NCI-H1092 (cell line): Measurements from ENCODE around the gene NR1H2.
A peak's percentile ranks its signal among the peaks of the same experiment; 100 is the strongest.
"Not testable (repeated sequence)": the region's sequence is repeated elsewhere in the genome, so short reads cannot be mapped to it uniquely, and the experiment has no call there.

ENCODE experiments used
- DNase-seq: peaks from one replicate; lab custom pipeline; 2025; lab: John Stamatoyannopoulos, UW

Gene NR1H2

DNA sequence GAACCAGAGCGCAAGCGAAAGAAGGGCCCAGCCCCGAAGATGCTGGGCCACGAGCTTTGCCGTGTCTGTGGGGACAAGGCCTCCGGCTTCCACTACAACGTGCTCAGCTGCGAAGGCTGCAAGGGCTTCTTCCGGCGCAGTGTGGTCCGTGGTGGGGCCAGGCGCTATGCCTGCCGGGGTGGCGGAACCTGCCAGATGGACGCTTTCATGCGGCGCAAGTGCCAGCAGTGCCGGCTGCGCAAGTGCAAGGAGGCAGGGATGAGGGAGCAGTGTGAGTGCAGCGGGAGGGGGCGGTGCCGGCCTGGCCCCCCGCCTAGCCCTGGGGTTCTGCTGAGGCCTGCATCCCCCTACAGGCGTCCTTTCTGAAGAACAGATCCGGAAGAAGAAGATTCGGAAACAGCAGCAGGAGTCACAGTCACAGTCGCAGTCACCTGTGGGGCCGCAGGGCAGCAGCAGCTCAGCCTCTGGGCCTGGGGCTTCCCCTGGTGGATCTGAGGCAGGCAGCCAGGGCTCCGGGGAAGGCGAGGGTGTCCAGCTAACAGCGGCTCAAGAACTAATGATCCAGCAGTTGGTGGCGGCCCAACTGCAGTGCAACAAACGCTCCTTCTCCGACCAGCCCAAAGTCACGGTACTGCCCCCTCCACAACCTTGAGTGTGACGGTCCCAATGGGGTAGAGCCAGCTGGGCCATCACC lies 2.1 kb downstream of the NR1H2 start:
- DNase-seq, result no peak

DNA sequence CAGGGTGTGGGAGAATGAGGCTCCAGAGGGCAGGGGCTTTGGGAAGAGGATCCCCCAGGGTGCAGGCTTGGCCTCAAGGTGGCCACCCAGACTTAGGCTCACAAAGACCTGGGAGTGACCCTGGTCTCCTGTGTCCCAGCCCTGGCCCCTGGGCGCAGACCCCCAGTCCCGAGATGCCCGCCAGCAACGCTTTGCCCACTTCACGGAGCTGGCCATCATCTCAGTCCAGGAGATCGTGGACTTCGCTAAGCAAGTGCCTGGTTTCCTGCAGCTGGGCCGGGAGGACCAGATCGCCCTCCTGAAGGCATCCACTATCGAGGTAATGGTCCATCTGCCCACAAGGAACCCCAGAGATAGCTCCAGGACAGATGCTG lies 2.6 kb downstream of the NR1H2 start:
- no peak for DNase-seq

DNA sequence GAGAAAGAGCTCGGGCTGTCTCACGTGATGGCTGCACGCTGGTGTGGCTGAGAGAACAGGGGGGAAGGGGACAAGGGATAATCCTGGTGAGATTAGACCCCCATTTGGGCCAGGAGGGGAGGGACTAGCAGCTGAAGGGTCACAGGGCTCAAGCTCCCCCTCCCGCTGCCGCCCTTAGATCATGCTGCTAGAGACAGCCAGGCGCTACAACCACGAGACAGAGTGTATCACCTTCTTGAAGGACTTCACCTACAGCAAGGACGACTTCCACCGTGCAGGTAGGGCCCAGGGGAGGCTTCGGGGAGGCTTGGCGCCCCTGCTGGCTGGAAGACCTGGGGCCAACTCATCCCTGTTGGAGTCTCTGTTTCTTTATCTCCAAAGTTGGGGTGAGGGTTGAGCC lies 3.3 kb downstream of the NR1H2 start:
- DNase-seq, result no peak

DNA sequence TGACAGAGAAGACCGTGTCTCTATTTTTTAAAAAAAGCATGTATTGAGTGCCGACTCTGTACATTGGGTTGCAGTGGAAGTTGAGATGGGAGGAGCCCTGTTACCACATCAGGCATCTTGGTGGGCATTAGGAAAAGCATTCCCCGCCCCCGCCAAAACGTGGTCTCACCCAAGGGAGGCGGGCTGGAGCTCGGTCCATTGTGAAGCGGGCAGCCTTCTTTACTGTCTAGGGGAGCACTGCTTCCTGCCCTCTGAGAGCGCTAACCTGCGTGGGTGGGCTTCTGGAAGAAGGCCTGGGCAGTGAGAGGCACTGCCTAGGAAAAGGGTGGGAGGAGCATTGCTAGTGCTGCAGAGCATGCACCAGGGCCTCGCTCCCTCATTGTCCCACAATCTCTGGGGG lies 3.9 kb downstream of the NR1H2 start:
- no peak for DNase-seq

DNA sequence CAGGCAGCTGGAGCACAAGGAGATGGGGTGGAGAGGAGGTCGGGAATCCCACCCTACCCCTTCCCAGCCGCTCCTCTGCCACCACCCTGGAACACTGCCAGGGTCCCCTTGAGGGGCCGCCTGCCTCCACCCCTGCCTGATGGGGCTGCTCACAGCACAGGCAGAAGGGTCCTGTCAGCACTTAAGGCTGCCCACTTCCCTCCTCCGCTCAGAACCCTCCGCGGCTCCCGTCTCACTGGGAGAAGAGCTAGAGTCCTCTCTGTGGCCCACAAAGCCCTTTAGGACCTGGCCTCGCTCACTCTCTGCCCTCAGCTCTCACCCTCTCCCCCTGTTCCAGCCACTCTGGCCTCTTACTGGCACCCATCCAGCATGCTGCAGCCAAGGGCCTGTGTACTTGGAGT lies 4.5 kb downstream of the NR1H2 start:
- DNase-seq, result no peak

DNA sequence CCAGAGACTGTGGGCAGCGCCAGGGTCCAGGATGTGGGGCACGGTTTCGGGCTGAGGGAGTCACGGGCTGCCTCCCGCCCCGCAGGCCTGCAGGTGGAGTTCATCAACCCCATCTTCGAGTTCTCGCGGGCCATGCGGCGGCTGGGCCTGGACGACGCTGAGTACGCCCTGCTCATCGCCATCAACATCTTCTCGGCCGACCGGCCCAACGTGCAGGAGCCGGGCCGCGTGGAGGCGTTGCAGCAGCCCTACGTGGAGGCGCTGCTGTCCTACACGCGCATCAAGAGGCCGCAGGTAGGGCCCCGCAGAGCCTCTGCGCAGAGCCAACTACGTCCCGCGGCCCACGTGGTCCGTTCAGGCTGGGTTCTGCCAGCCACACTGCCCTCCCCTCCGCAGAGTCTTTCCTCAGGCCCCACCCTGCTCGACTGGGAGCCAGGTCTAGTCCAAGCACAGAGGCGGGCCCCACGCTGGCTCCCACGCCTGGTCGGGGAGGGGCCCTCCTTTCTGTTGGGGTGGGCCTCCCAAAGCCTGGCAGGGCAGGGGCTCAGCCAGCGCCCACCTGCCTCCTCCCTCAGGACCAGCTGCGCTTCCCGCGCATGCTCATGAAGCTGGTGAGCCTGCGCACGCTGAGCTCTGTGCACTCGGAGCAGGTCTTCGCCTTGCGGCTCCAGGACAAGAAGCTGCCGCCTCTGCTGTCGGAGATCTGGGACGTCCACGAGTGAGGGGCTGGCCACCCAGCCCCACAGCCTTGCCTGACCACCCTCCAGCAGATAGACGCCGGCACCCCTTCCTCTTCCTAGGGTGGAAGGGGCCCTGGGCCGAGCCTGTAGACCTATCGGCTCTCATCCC lies 5.8 kb downstream of the NR1H2 start:
- no peak for DNase-seq

DNA sequence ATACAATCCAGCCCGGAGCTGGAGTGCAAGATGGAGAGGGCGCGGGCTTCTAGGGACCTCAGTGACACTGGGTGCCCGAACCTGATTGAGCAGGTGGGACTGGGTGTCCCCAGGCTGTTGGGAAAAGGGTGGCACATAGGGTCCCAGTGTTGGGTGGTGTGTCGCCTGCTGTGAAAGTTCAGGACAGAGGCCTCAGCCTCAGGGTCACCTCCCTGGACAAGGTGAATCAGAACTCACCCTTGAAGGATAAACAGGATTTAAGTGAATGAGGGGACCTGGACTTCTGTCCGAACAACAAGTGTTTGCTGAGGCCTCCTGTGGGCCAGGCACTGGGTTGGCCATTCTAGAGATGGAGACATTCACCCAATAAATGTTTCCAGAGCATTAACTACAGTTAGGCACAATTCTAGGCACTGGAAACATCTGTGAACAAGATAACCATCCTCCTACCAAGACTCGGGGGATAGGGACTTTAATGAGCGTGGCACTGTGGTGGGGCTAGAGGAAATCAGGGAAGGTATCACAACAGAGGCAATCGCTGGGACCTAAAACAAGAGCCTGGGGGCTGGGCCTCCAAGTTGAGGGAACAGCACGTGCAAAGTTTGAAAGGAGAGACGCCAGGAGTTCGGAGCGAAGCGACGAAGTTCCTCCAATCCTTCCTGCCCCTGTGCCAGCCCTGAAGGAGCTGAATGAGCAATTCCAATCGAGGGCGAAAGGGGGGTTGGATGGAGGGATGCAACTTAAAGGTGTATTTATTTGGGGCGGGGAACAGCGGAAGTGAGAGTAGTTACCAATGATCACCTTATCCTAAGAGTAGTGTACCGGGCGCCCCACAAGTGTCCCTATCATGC lies 7.0 kb downstream of the NR1H2 start:
- DNase-seq, result no peak

DNA sequence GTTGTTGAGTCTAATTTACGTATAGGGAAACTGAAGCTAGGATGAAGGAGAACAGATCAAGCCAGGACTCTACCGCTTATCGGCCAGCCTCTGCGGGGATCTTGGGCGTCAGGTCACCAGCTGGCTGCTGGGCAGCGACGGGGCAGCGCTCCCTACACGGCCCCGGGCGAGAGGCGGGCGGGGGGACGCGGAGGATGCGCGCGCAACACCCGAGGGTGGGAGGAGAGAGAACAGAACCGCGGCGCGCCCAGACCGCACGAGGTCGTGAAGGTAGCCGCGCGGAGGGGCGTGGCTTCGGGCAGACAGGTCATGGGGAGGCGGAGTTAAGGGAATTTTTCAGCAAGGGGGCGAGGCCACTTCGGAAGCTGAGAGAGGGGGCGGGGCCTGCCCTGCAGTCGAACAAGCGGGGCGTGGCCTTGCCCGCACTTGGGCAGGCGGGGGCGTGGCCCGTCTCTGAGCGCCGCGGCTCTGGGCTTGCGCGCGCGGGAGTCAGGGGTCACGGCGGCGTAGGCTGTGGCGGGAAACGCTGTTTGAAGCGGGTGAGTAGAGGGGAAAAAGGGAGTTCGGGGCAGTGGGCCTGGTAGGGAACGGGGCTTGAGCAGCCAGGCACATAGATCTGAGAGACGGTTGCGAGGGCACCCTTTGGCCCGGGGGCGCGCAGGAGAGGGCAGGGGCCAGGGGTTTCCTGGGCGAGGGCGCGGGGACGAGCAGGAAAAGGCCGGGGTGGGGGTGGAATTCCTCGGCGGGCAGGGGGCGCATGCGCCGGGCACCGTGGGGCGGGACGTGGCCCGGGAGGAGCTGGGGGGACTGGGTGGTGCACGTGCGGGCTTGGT lies 7.8 kb downstream of the NR1H2 start, which contains the start of gene POLD1:
Gene POLD1, plus strand, starts transcription at position 496 of the 833 bp plus-strand sequence. CDS start 14,505 bp downstream, outside the sequence.
- peak; percentile 97 for DNase-seq

DNA sequence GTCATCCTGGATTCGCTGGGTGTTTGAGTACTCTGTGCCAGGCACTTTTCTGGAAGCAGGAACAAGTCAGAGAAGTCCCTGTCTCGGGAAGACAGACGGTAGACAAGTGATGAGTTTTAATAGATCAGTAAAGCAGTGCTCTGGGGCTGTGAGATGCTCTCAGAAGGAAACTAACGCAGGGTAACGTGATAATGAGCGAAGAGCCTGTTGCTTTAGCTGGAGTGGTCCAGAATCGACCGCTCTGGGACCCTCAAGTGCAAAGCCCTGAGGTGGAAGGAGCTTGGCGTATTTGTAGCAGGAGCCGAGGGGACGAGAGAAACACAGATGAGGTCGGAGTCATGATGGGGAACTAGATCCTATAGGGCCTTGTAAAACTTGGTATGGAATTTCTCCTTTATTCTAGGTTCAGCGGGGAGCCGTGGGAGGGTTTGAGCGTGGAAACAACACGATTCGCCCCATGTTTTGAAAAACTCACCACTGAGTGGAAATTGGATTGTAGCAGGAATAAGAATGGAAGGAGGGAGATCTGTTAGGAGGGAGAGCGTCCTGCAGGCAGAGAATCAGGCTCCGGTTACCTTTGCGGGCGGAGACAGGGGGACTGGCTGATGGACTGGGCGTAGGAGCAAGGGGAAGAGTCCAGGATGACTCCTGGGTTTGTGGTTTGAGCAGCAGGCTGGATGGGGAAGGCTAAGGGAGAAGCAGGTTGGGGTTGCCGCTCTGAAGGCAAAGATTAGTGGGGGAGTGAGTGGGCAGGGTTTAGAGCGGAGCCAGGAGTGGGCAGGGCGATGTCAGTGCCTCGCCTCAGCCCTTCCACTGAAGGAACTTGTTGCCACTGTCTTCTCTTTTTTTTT lies 8.7 kb downstream of the NR1H2 start:
- DNase-seq, result no peak

DNA sequence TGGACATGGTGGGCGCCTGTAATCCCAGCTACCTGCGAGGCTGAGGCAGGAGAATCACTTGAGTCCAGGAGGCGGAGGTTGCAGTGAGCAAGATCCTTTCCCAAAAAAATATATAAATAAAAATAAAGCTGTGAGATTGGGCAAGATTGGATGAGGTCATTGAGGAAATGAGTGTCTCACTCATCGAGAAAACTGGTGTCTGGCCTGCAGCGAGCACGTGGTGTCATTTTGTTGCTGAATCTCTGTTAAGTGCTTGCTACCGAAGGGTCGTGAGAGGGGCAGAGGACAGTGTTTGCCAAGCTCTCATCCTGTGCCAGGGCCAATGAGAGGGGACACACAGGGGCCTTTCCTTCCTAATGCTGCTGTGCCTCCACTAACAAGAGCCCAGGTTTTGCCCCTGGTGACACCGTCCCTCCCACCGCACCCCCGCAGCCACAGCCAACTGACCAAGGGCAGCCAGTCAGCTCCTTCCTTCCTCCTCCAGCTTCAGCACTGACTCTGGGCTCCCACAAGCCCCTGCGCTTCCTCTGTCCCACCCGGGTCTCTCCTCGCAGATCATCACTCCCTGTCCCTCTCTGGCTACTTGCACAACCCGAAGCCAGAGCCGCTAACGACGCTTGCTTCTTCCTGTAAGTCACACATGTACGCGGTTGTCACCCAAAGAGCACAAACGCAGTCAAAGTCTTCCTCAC lies 11.1 kb downstream of the NR1H2 start:
- no peak for DNase-seq

DNA sequence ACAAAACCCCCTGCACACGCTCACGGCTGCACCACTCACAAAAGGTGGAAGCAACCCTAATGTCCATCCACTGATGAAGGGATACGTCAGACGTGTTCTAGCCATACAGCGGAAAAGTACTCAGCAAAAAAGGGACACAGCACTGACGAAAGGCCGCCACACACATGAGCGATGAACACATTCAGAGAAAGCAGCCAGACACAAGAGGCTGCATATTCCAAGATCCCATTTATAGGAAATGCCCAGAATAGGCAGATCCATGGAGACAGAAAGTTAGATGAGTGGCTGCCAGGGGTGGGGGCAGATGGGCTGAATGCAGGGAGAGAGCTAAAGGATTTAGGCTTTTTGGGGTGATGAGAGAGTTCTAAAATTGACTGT lies 11.6 kb downstream of the NR1H2 start:
- no peak for DNase-seq

DNA sequence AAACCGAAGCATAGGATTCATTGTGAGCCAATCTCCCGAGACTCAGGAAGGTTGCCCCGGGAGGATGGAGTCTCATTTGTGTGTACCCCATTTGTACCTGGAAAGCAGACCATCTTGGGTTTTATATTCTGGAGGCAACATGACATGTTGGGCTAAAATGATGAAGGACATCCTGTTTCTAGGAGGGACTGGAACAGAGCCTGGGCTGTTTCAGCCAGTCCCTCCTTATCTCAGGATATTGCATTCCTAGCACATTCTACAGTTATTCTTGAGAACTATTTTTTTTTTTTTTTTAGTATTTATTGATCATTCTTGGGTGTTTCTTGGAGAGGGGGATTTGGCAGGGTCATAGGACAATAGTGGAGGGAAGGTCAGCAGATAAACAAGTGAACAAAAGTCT lies 14.0 kb downstream of the NR1H2 start:
- DNase-seq, result not testable (repeated sequence)

DNA sequence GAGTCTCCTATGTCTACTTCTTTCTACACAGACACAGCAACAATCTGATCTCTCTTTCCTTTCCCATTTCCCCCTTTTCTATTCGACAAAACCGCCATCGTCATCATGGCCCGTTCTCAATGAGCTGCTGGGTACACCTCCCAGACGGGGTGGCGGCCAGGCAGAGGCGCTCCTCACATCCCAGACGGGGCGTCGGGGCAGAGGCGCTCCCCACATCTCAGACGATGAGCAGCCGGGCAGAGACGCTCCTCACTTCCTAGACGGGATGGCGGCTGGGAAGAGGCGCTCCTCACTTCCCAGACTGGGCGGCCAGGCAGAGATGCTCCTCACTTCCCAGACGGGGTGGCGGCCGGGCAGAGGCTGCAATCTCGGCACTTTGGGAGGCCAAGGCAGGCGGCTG lies 14.7 kb downstream of the NR1H2 start:
- DNase-seq, result not testable (repeated sequence)

DNA sequence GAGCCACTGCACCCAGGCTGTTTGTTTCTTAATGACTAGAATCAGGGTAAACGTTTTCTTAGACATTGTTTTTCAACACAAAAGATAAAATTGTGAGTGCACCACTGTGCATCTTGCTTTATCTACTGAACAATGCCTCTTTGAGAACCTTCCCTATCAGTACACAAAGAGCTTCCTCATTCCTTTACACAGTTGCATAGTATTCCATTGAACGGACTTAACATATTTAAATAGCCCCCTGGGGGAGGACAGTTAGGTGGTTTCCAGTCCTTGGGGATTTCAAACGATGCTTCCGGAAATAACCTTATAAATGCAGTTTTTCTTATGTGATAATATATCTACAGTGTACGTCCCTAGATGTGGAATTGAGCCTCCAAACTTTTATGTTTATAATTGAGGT lies 16.5 kb downstream of the NR1H2 start:
- DNase-seq, result no peak

DNA sequence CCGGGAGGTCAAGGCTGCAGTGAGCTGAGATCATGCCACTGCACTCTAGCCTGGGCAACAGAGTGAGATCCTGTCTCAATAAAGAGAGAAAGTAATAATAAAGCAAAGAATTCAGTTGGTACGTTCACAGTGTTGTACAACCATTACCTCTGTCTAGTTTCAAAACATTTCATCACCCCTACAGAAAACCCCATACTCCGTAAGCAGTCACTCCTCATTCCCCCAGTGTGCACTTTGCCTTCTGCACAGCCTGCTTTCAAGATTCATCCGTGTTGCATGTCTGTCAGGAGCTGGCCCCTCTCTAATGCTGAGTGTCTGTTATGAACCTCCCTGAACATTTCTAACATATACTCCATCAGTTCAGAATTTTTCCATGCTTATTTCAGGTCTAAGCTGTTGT lies 17.3 kb downstream of the NR1H2 start:
- DNase-seq, result no peak

DNA sequence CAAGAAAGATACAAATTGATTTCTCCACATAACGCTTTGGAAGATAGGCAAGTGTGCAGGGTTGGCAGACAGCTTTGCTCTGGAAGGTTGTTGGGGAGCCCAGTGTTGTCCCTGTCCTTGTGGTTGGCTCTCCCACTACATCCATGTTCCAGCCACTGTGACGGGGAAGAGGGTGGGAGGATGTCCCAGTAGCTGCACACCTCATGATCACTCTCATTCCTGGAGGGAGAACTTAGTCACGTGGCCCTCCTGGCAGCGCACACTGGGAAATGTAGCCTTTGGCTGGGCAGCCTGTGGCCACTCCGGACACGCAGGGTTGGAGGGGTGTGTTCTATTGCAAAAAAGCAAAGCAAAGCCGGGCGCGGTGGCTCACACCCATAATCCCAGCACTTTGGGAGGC lies 17.8 kb downstream of the NR1H2 start:
- no peak for DNase-seq

DNA sequence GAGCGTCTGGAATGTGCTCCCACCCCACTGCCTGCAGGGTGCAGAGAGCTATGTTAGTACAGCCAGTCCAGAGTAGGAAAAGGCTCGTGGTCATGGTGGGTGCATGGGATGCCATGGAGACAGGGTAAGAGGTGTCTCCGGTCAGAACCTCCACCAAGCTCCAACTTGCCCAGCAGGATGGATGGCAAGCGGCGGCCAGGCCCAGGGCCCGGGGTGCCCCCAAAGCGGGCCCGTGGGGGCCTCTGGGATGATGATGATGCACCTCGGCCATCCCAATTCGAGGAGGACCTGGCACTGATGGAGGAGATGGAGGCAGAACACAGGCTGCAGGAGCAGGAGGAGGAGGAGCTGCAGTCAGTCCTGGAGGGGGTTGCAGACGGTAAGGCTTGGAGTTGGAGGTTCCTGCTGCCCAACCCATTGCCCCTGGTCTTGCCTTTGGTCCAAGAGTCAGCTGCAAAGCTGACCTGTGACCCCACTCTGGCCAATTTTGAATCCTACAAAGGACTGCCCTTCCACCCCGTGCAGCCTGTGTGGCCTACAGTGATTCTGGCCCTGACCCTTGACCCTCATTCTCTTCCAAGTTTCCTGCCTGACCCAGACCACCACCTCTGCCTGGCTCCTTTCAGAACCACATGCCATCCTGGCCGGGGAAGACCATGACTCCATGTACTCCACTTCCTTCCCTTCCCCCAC lies 22.6 kb downstream of the NR1H2 start:
- no peak for DNase-seq

DNA sequence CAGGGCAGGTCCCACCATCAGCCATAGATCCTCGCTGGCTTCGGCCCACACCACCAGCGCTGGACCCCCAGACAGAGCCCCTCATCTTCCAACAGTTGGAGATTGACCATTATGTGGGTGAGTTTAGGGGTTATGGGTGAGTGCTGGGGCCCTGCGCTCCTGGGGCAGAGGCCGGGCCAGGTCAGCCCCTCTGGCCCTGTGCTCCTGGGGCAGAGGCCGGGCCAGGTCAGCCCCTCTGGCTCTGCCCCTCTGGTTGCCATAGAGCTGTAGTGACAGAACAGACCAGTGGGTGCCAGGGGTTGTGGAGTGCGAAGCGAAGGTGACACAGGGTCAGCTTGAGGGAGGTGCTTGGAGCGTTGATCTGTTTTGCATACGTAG lies 23.1 kb downstream of the NR1H2 start:
- DNase-seq, result no peak

DNA sequence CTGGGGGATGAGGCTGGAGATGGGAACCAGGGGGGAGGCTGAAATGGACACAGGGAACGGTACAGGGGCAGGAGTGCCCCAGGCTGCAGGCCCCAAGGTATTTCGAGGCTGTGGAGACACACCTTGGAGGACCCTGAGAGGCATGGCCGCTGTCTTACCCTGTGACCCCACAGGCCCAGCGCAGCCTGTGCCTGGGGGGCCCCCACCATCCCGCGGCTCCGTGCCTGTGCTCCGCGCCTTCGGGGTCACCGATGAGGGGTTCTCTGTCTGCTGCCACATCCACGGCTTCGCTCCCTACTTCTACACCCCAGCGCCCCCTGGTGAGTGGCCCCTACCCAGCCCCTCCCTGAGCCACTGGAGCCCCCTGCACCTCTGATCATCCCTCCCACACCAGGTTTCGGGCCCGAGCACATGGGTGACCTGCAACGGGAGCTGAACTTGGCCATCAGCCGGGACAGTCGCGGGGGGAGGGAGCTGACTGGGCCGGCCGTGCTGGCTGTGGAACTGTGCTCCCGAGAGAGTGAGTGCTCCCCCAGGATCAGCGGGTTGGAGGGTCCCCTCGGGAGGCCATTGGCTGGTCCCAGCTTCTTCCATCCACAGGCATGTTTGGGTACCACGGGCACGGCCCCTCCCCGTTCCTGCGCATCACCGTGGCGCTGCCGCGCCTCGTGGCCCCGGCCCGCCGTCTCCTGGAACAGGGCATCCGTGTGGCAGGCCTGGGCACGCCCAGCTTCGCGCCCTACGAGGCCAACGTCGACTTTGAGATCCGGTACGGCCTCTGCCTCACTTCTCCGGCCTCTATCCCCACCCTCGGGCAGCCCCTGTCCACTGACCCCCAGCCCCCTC lies 25.6 kb downstream of the NR1H2 start:
- DNase-seq, result no peak
